ENCODE data around the gene CLDN5. TPM values are rescaled to one million over a fixed set of nuclear protein-coding genes. Genes with fewer than 3 reads are reported as not detected.

The CLDN5 gene
- total and polyA plus RNA-seq, 2 of the 8 experiments (the other 6 are each of a cell fraction or from before 2014, with no cell fraction given): 1.2 to 1.6 TPM

GRCh38 chr22:19556963-19557545, 32.8 kb upstream of the CLDN5 start:
- no peak overlapping the region for H2AFZ ChIP-seq (ENCODE audit: low read length)
- no peak overlapping the region for H3K18ac ChIP-seq (ENCODE audit: extremely low read depth, low read length)
- CTCF ChIA-PET (ENCODE audit: partially characterized antibody): interaction anchor here (1.1 to 4.0 kb wide), 4 partner anchors 12 to 82 kb away, joined by 3 to 10 read pairs (median 4); no protein-coding TSS in a partner anchor
- no peak overlapping the region for H3K4ac ChIP-seq (replicated peaks; ENCODE audit: insufficient read length, low read depth, low read length)
- H2BK20ac ChIP-seq (ENCODE audit: low read length): no peak overlapping the region
- H2AK5ac ChIP-seq (ENCODE audit: low read depth, low read length): no peak overlapping the region
- no peak overlapping the region for H2BK12ac ChIP-seq (ENCODE audit: low read depth, low read length)
- TF ChIP-seq ATF2 (IDR thresholded peaks at IDR 0.05; ENCODE audit: low read length) (no peak), BCL11A (IDR thresholded peaks at IDR 0.05; ENCODE audit: low read depth in 2 of 2, low read length in 2 of 2) (no peak), SIX5 (IDR thresholded peaks at IDR 0.05; ENCODE audit: low read depth, low read length) (no peak), BACH1 (IDR thresholded peaks at IDR 0.05; ENCODE audit: low read length) (no peak), SP4 (IDR thresholded peaks at IDR 0.05; ENCODE audit: low read length) (no peak), TEAD4 (IDR thresholded peaks at IDR 0.05; ENCODE audit: low read depth, low read length) (no peak)
- no peak overlapping the region for H3K4me3 ChIP-seq (ENCODE audit: extremely low read depth in 1 of 4, insufficient read depth in 2 of 4, low read depth in 3 of 4, low read length in 4 of 4)
- H3K27me3 ChIP-seq (replicated peaks in 1 of 4; ENCODE audit: control insufficient read depth in 3 of 4, extremely low read depth in 1 of 4, insufficient read depth in 3 of 4, low read length in 3 of 4): peaks cover 0 to 2% (median 0%) of the 10 kb centered on the region in 4 experiments; a peak in 1 of 7 replicates
- no peak for DNase-seq (ENCODE audit: low read depth in 1 of 2, low spot score in 2 of 2)
- no peak for FAIRE-seq
- H3K79me2 ChIP-seq (ENCODE audit: control insufficient read depth in 1 of 2, insufficient read depth in 2 of 2, low read length in 2 of 2): no peaks in the 10 kb centered on the region
- no peak overlapping the region for H3K27ac ChIP-seq (ENCODE audit: low read depth, low read length)
- H3K9ac ChIP-seq (replicated peaks in 1 of 4; ENCODE audit: extremely low read depth in 1 of 4, low read depth in 3 of 4, low read length in 3 of 4): no peak overlapping the region
- no peak overlapping the region for H3K14ac ChIP-seq (ENCODE audit: insufficient read length)
- H2BK5ac ChIP-seq (ENCODE audit: low read depth, low read length): no peak overlapping the region
- no peaks in the 10 kb centered on the region for H3K36me3 ChIP-seq (ENCODE audit: control insufficient read depth in 2 of 4, insufficient read depth in 4 of 4, low read length in 3 of 4)
- no peak overlapping the region for H4K5ac ChIP-seq (ENCODE audit: insufficient read length, low read depth, low read length)
- H3K4me2 ChIP-seq (ENCODE audit: insufficient read depth in 1 of 2, low read depth in 2 of 2, low read length in 2 of 2): no peak overlapping the region
- POLR2A ChIA-PET (ENCODE audit: partially characterized antibody): no interaction called here
- no peaks in the 10 kb centered on the region for H3K23me2 ChIP-seq (ENCODE audit: low read depth, low read length)
- no peaks in the 10 kb centered on the region for H3K79me1 ChIP-seq (ENCODE audit: low read depth, low read length)
- H3K4me1 ChIP-seq (replicated peaks in 1 of 4; ENCODE audit: control insufficient read depth in 3 of 4, insufficient read depth in 4 of 4, low read length in 3 of 4): peaks cover 0 to 5% (median 1%) of the 10 kb centered on the region in 4 experiments; a peak in 6 of 7 replicates
- no peak overlapping the region for H4K8ac ChIP-seq (ENCODE audit: extremely low read depth, insufficient read depth, low read length)
- H3K23ac ChIP-seq (ENCODE audit: insufficient read length): no peak overlapping the region
- H3K9me3 ChIP-seq (ENCODE audit: insufficient read depth in 2 of 2, low read depth in 1 of 2, low read length in 1 of 2): no peaks in the 10 kb centered on the region
- WGBS, 2 experiments (ENCODE audit: extremely low coverage in 1 of 2, insufficient coverage in 1 of 2, insufficient read length in 1 of 2, insufficient replicate concordance in 2 of 2, low coverage in 1 of 2, low lambda C conversion rate in 2 of 2, missing lambda C conversion rate in 1 of 2): 93% methylated on average over 10 of the region's 10 CpGs; no CpG with 5 or more reads in 1 of the 2 experiments
- H4K20me1 ChIP-seq (replicated peaks in 1 of 2; ENCODE audit: control insufficient read depth in 1 of 2, insufficient read depth in 2 of 2, low read length in 2 of 2): no peaks in the 10 kb centered on the region
- H2BK120ac ChIP-seq (replicated peaks; ENCODE audit: low read depth, low read length): no peak overlapping the region
- no peak overlapping the region for H3K56ac ChIP-seq (replicated peaks; ENCODE audit: insufficient read length, low read depth, low read length)
- H4K91ac ChIP-seq (replicated peaks; ENCODE audit: insufficient read length, low read length): no peak overlapping the region
- no peak overlapping the region for H2BK15ac ChIP-seq (ENCODE audit: low read length)

Measured in H1 (cell line).